ENCODE data around the gene IL3RA. TPM values are rescaled to one million over a fixed set of nuclear protein-coding genes. Genes with fewer than 3 reads are reported as not detected.

IL3RA gene
- total and polyA plus RNA-seq, 2 of the 8 experiments (the other 6 are each of a cell fraction or from before 2014, with no cell fraction given): 0.11 TPM; not detected in 1

GRCh38 chrX:1323315-1323714 is 13.3 kb upstream of the IL3RA start:
- H3K27me3 ChIP-seq (replicated peaks in 1 of 4; ENCODE audit: control insufficient read depth in 3 of 4, extremely low read depth in 1 of 4, insufficient read depth in 3 of 4, low read length in 3 of 4): no peaks in the 10 kb centered on the region
- no peaks in the 10 kb centered on the region for H4K20me1 ChIP-seq (replicated peaks in 1 of 2; ENCODE audit: control insufficient read depth in 1 of 2, insufficient read depth in 2 of 2, low read length in 2 of 2)
- no peaks in the 10 kb centered on the region for H3K36me3 ChIP-seq (ENCODE audit: control insufficient read depth in 2 of 4, insufficient read depth in 4 of 4, low read length in 3 of 4)
- H3K18ac ChIP-seq (ENCODE audit: extremely low read depth, low read length): no peak overlapping the region
- no peaks in the 10 kb centered on the region for H3K23me2 ChIP-seq (ENCODE audit: low read depth, low read length)
- H3K4me1 ChIP-seq (replicated peaks in 1 of 4; ENCODE audit: control insufficient read depth in 3 of 4, insufficient read depth in 4 of 4, low read length in 3 of 4): 0 out of 7 replicates have a peak, but pooled peaks cover 0 to 4% (median 0%) of the 10 kb centered on the region in 4 experiments
- H3K23ac ChIP-seq (ENCODE audit: insufficient read length): no peak overlapping the region
- DNase-seq (ENCODE audit: low read depth in 1 of 2, low spot score in 2 of 2): peak; percentile 54 to 75
- H2BK120ac ChIP-seq (replicated peaks; ENCODE audit: low read depth, low read length): no peak overlapping the region
- no peak overlapping the region for H3K4ac ChIP-seq (replicated peaks; ENCODE audit: insufficient read length, low read depth, low read length)
- H3K9ac ChIP-seq (replicated peaks in 1 of 4; ENCODE audit: extremely low read depth in 1 of 4, low read depth in 3 of 4, low read length in 3 of 4): no peak overlapping the region
- no peak overlapping the region for H3K56ac ChIP-seq (replicated peaks; ENCODE audit: insufficient read length, low read depth, low read length)
- no peak overlapping the region for H3K14ac ChIP-seq (ENCODE audit: insufficient read length)
- H3K9me3 ChIP-seq (ENCODE audit: insufficient read depth in 2 of 2, low read depth in 1 of 2, low read length in 1 of 2): no peaks in the 10 kb centered on the region
- no peak overlapping the region for H3K4me2 ChIP-seq (ENCODE audit: insufficient read depth in 1 of 2, low read depth in 2 of 2, low read length in 2 of 2)
- H2AK5ac ChIP-seq (ENCODE audit: low read depth, low read length): no peak overlapping the region
- CTCF ChIA-PET (ENCODE audit: partially characterized antibody): no interaction called here
- no peak overlapping the region for H4K91ac ChIP-seq (replicated peaks; ENCODE audit: insufficient read length, low read length)
- no peak overlapping the region for H3K27ac ChIP-seq (ENCODE audit: low read depth, low read length)
- no peak overlapping the region for H2BK20ac ChIP-seq (ENCODE audit: low read length)
- no peak overlapping the region for H3K4me3 ChIP-seq (ENCODE audit: extremely low read depth in 1 of 4, insufficient read depth in 2 of 4, low read depth in 3 of 4, low read length in 4 of 4)
- H2BK12ac ChIP-seq (ENCODE audit: low read depth, low read length): no peak overlapping the region
- 49% methylated on average over 10 of the region's 10 CpGs; no CpG with 5 or more reads in 1 of the 2 experiments for WGBS, 2 experiments (ENCODE audit: extremely low coverage in 1 of 2, insufficient coverage in 1 of 2, insufficient read length in 1 of 2, insufficient replicate concordance in 2 of 2, low coverage in 1 of 2, low lambda C conversion rate in 2 of 2, missing lambda C conversion rate in 1 of 2)
- H4K8ac ChIP-seq (ENCODE audit: extremely low read depth, insufficient read depth, low read length): no peak overlapping the region; the same call in 1 of the 2 replicates
- no peaks in the 10 kb centered on the region for H3K79me1 ChIP-seq (ENCODE audit: low read depth, low read length)
- H2BK5ac ChIP-seq (ENCODE audit: low read depth, low read length): no peak overlapping the region
- no peaks in the 10 kb centered on the region for H3K79me2 ChIP-seq (ENCODE audit: control insufficient read depth in 1 of 2, insufficient read depth in 2 of 2, low read length in 2 of 2)
- no peak overlapping the region for H4K5ac ChIP-seq (ENCODE audit: insufficient read length, low read depth, low read length)
- no peak overlapping the region for H2AFZ ChIP-seq (ENCODE audit: low read length)
- no peak overlapping the region for H2BK15ac ChIP-seq (ENCODE audit: low read length)
- POLR2A ChIA-PET (ENCODE audit: partially characterized antibody): no interaction called here
- peak; percentile 88 for FAIRE-seq
- TF ChIP-seq SRF (IDR thresholded peaks at IDR 0.05; ENCODE audit: low read depth, low read length) (no peak), POU5F1 (IDR thresholded peaks at IDR 0.05; ENCODE audit: low read depth, low read length) (no peak), EP300 (IDR thresholded peaks at IDR 0.05; ENCODE audit: borderline replicate concordance in 1 of 2, low read depth in 2 of 2, low read length in 2 of 2) (no peak), RFX5 (IDR thresholded peaks at IDR 0.05; ENCODE audit: borderline replicate concordance, low read depth, low read length) (no peak), FOSL1 (IDR thresholded peaks at IDR 0.05; ENCODE audit: insufficient read depth, low read depth, low read length) (no peak), CEBPB (IDR thresholded peaks at IDR 0.05; ENCODE audit: low read depth, low read length) (no peak), BRCA1 (IDR thresholded peaks at IDR 0.05; ENCODE audit: low read depth, low read length) (no peak), CHD2 (IDR thresholded peaks at IDR 0.05; ENCODE audit: low read length) (no peak), SAP30 (IDR thresholded peaks at IDR 0.05; ENCODE audit: insufficient read depth, insufficient replicate concordance, low read length) (no peak), USF2 (IDR thresholded peaks at IDR 0.05; ENCODE audit: low read length) (no peak), YY1 (IDR thresholded peaks at IDR 0.05; ENCODE audit: low read depth, low read length) (peak; percentile 71; the same call in 1 of the 2 replicates), SIX5 (IDR thresholded peaks at IDR 0.05; ENCODE audit: low read depth, low read length) (no peak), NRF1 (IDR thresholded peaks at IDR 0.05; ENCODE audit: low read depth, low read length) (no peak), TCF12 (IDR thresholded peaks at IDR 0.05; ENCODE audit: low read depth, low read length) (peak; percentile 51; the same call in 1 of the 2 replicates)

Measured in H1 (cell line).